Measurements from ENCODE around the gene MAD2L1BP.

DNA sequence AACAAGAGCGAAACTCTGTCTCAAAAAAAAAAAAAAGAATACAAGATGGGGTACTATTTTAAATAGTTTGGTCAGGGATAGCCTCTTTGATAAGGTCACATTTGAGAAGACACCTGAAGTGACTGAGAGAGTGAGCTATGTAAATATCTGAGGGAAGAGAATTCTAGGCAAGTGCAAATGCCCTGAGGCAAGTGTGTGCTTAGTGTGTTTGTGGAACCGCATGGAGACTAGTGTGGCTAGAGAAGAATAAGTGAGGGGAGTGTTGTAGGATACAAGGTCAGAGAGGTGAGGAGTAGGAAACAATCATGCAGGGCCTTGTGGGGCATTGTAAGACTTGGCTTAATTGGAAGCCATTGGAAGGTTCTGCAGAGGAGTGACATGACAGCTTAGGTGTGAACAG lies 12.6 kb downstream of the MAD2L1BP start:
- TF ChIP-seq CTCF (IDR thresholded peaks at IDR 0.05; ENCODE audit: extremely low read depth in 1 of 2, insufficient read depth in 1 of 2, low read depth in 1 of 2, low read length in 2 of 2) (no peak), POLR2A (IDR thresholded peaks at IDR 0.05; ENCODE audit: low read depth, low read length) (no peak), JUN (IDR thresholded peaks at IDR 0.05; ENCODE audit: borderline replicate concordance, insufficient read depth, insufficient read length, low read depth) (no peak), EZH2 (IDR thresholded peaks at IDR 0.05; ENCODE audit: borderline replicate concordance, low read depth, low read length, severe bottlenecking) (no peak), GATA2 (IDR thresholded peaks at IDR 0.05; ENCODE audit: insufficient read depth, insufficient read length, low read depth, low read length) (no peak), POLR2AphosphoS5 (IDR thresholded peaks at IDR 0.05; ENCODE audit: insufficient read depth, low read depth, low read length) (no peak), MYC (IDR thresholded peaks at IDR 0.05; ENCODE audit: low read depth, low read length) (no peak), MAX (IDR thresholded peaks at IDR 0.05; ENCODE audit: insufficient read depth, insufficient read length) (no peak)
